Stimulated activated CD8-positive, alpha-beta memory T cell treated with anti-CD3 and anti-CD28 coated beads, Interleukin-15, amount 100 ng/mL, for 1 hour (primary cell): ENCODE data around the gene NARS2.
"Not testable (repeated sequence)": the region's sequence is repeated elsewhere in the genome, so short reads cannot be mapped to it uniquely, and the experiment has no call there.

ENCODE experiments used
- DNase-seq: peaks from one replicate; pipeline ENCODE4 v3.0.0-alpha.2; 2020; ENCODE audit warnings: low read depth

NARS2 gene

DNA sequence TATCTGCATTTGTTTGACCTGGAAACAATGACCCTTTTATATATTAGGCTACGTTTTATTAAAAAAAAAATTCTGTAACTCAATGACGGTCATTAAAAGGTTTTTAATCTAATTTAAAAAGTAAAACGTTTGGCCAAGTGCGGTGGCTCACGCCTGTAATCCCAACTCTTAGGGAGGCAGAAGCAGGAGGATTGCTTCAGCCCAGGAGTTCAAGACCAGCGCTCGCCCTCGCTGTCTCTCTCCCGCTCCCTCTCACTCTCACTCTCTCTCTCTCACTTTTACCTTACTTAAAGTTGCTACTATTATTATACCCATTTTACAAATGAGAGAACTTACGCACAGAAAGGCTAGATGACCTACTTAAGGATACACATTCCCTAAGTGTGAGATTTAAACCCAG, 814 bp upstream of the NARS2 start:
- no peak for DNase-seq

DNA sequence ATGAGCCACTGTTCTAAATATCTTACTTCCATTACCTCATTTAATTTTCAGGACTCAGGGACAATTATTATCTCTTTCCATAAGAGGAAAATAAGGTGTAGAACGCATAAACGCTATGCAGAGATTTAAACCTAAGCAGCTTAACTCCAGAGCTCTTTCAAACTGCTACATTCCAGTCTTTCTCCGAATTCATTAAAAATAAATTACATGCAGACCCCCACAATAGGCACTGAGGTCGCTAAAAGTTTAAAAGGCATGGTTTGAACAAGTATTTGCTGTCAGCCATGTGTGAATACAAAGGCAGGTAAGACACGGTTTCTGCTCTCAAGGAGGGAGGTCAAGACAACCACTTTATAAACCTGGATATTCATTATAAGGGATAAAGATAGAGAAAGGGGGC, 983 bp downstream of the NARS2 start:
- DNase-seq: no peak

DNA sequence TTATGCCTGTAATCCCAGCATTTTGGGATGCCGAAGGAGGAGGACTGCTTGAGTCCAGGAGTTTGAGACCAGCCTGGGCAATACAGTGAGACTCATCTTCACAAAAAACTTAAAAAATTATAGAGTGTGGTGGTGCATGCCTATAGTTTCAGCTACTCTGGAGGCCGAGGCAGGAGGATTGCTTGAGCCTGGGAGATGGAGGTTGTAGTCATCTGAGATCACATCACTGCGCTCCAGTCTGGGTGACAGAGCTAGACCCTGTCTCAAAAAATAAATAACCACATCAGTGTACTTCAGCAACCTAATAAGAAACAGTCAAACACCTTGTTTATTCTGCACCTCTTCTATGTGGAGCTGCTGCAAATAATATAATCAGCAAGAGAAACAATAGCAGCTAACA, 1.4 kb downstream of the NARS2 start:
- no peak for DNase-seq

DNA sequence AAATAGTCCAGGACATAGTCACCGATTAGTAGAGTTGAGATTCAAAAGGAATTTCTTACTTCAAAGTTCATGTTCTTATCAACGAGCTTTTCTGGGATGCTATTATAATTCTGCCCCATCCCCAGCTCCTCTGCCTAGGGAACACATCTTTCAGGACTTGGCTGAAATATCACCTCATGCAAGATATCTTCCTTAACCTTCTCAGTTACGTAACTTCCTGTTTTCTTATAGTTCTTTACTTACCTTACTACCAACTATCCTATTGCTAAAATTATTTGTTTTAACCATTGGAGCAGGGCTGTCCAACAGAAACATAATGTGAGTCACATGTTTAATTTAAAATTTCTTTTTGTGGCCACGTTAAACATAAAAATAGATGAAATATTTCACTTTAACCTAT, 2.3 kb downstream of the NARS2 start:
- DNase-seq: no peak

DNA sequence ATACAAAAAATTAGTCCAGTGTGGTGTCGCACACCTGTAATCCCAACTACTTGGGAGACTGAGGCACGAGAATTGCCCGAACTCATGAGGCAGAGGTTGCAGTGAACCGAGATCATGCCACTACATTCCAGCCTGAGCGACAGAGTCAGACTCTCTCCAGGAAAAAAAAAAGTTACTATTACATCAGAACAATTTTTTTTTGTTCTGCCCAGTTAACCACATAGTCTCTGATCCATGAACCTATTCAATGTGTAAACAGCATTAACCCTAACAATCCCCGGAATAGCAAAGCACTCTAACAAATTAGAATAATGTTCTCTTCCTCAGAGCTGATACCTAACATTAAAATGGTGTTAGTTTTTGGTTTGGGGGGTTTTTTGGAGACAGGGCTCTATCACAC, 4.6 kb downstream of the NARS2 start:
- DNase-seq: no peak

DNA sequence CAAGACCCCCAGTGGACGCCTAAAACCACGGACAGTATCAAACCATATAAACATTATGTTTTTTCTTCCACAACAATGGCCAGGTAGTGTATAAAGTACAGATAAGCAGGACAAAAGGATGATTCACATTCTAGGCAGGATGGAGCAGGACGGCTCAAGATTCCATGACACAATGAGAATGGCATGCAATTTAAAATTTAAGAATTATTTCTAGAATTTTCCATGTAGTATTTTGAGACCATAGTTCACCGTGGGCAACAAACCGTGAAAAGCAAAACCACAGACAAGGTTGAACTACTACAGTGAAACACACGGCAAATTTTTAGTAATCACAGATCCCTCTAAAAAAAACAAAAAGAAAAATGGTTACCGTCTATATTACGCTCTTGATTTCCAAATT, 7.5 kb downstream of the NARS2 start:
- no peak for DNase-seq

DNA sequence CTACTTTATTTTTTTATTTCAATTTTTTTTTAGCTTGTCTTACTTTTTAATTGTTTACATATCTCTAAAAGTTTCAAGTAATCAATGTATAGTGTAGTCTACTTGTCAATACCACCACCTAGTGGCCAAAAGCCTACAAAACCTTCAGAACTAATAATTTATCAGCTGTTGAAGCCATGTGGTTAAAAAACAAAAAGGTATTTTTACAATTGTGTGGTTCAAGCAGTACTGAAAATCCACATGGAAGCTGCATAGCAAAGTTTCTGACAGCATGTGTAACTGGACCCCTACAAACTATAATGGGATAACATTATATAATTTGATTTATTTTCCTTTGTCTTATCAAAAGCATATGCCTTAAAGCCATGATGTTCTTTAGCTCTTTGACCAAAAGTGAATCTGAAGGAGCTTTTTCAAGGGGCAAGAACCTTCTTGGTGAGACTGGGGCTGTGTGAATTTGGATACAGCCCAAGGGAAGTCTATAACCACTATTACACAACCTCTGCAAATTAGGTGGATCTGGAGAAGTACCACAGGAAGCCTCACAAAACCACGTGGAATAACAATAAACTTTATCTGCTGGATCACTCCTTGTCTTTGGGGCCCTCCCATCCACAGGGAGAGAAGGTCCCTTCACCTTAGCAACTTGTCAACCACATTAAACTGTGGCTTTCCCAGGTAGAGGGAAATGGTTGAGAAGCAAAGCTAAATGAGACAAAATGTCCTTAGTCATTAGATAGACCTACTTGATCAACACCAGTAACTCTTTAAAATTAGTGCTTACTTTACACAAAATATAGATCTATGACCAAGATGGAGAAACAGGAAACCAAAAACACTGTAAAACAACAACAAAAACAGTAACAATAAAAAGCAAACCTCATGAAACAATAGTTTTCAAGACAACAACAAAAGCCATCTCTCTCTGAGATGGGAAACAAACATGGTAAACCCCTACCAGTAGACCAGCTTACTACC, 9.9 kb downstream of the NARS2 start:
- DNase-seq: no peak

DNA sequence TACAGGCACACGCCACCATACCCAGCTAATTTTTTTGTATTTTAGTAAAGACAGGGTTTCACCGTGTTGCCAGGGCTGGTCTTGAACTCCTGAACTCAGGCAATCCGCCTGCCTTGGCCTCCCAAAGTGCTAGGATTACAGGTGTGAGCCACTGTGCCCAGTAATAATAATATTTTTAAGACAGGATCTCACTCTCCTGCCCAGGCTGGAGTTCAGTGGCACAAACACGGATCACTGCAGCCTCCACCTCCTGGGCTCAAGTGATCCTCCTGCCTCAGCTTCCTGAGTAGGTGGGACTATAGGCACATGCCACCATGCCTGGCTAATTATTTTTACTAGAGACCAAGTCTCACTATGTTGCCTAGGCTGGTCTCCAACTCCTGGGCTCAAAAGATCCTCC, 10.6 kb downstream of the NARS2 start:
- DNase-seq: not testable (repeated sequence)

DNA sequence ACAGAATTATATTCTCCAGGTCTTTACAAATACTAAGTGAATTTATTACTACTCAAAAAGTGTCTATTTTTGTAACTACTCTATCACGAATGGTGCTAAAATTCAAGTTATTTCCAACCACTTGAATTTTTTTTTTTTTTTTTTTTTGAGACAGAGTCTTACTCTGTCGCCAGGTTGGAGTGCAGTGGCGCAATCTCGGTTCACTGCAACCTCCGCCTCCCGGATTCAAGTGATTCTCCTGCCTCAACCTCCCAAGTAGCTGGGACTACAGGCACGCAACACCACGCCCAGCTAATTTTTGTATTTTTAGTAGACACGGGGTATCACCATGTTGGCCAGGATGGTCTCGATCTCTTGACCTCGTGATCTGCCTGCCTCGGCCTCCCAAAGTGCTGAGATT, 11.6 kb downstream of the NARS2 start:
- DNase-seq: not testable (repeated sequence)

DNA sequence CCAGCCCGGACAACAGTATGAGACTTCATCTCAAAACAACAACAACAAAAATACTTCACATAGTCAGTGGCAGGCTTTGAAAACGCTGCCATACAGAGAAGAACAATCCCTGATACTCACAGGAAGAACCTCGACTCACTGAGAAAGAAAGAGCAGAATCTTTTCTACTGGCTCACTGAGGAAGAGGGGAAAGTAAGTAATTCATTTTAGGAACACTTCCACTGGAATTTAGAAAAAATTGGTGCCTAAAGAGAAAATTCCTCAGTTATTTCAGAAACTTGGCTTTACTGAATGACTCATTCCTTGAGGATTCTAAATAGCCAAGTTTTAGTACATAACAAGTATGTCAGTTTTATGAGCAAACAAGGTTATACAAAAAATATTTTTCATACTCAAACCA, 12.3 kb downstream of the NARS2 start:
- no peak for DNase-seq

DNA sequence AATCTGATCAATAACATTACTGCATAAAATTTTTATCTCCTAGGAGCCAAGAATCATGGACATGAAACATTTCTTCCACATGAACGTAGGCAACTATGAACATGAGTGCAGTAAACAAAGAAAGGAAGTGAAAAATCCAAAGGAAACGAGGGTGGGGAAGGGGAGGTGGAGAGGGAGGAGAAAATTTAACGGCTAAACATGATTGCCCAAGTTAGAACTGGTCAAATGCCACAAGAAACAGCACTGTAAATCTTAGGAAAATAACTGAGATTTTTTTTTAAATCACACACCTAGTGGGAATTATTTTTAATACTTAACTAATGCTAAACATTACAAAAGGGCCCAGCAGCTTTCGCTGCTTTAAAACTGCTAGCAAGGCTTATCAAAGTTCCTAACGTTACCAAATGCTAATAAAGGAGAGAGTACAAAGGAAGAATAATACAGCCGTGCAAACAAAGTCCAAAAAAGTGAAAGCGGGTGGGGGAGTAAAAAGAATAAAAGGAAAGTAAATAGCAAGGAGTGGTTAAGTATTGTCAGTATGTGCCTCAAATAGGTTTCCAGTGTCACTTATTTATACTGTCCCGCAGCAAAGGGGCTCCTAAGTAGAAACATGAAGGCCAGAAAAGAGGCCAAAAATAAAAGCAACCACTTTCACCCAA, 13.7 kb downstream of the NARS2 start:
- DNase-seq: no peak

DNA sequence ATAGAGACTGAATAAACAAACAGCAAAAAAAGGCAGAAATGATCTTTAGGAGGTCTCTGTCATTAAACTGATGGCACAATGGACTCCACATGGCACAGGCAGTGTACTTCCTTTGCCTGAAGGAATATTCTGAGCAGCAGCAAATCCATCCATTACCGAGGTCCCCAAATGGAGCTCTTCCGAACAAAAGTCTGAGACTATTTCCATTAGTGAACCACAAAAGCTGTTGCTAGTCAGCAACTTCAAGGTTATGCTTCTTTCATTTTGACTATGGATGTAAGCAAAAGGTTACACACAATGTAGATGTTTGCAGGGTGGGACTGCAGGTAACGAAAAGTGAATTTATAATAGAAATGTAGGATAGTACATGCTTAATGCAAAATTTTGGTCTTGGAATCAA, 14.5 kb downstream of the NARS2 start:
- no peak for DNase-seq

DNA sequence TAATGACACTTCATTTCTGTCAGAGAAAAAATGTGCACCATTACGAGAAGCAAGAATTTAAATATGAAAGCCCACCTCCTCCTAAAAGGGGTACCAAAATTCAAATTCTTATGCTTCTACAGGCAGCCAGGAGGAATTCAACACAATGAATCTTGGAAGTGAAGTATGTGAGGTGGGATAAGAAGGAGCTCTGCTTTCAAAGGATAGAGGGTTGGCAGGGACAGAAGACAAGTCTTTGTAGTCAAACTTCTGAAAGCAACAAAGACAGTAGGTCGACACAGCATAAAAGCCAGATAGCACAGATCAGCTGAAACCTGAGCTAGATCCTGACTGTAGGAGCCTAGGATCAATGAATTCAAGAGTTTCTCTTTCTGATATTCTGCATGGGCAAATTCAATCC, 17.4 kb downstream of the NARS2 start:
- no peak for DNase-seq

DNA sequence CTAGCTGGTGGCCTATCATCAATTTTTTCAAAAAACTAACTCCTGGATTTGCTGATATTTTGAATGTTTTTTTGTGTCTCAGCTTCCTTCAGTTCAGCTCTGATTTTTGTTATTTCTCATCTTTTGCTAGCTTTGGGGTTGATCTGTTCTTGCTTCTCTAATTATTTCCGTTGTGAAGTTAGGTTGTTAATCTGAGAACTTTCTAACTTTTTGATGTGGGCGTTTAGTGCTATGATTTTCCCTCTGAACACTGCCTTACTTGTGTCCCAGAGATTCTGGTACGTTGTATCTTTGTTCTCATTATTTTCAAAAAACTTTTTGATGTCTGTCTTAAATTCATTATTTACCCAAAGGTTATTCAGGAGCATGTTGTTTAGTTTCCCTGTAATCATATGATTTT, 19.1 kb downstream of the NARS2 start:
- no peak for DNase-seq

DNA sequence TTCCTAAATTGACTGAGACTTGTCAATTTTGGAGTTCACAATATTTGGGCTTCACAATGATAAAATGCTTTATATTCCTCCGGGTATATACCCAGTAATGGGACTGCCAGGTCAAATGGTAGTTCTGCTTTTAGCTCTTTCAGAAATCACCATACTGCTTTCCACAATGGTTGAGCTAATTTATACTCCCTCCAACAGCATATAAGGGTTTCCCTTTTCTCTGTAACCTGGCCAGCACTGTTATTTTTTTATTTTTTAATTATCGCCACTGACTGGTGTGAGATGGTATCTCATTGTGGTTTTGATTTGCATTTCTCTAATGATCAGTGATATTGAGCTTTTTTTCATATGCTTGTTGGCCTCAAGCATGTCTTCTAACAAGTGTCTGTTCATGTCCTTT, 21.8 kb downstream of the NARS2 start:
- DNase-seq: no peak

DNA sequence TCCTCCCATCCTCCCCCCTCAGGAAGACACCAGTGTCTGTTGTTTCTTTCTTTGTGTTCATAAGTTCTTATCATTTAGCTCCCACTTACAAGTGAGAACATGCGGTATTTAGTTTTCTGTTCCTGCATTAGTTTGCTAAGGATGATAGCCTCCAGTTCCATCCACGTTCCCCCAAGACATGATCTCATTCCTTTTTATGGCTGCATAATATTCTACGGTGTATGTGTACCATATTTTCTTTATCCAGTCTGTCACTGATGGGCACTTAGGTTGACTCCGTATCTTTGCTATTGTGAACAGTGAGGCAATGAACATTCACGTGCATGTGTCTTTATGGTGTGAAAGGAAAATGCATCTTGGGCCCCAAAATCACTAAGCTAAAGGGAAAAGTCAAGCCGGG, 22.5 kb downstream of the NARS2 start:
- DNase-seq: not testable (repeated sequence)

DNA sequence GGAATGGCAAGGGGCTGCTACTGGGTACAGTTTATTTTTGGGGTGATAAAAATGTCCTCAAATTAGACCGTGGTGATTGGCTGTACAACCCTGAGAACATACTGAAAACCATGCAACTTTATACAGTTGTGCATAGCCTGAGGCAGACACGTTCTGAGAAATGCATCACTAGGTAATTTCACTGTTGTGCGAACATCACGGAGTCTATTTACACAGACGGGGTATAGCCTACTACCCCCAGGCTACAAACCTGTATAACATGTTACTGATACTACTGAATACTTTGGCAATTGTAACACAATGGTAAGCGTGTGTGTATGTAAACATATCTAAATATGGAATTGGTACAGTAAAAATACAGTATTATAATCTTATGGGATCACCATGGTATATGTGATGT, 23.6 kb downstream of the NARS2 start:
- no peak for DNase-seq

DNA sequence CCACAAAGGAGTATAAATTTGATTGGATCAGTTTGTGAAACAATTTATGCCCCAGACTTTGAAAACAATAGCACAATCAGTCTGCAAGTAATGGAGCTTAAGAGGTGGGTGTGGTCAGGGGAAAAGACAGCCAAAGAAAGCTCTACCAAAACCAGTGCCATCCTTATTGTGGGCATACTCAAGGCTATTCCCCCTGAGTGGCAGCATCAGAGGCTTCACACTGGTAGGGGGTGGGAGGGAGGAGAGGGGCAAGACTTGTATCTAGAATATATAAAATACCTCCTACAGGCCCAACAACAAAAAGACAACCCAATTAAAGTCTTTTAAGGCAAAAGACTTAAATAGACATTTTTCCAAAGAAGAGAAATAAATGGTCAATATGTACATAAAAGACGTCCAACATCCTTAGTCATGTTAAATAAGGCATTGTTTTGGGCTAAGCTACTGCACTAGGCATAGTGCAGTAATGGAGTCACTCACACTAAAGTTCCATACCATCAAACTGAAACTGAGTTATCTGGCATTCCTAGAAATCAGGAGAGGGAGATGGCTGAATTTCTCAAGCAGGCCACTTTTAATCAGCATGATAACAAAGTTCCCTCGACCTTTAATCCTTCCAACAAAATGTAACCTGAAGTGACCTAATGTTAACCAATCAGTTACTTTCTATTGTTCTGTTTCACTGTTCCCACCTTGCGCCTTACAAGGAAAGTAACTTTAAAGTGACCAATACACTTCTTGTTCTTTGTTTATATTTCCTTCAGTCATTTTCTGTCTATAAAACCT, 24.8 kb downstream of the NARS2 start:
- no peak for DNase-seq

DNA sequence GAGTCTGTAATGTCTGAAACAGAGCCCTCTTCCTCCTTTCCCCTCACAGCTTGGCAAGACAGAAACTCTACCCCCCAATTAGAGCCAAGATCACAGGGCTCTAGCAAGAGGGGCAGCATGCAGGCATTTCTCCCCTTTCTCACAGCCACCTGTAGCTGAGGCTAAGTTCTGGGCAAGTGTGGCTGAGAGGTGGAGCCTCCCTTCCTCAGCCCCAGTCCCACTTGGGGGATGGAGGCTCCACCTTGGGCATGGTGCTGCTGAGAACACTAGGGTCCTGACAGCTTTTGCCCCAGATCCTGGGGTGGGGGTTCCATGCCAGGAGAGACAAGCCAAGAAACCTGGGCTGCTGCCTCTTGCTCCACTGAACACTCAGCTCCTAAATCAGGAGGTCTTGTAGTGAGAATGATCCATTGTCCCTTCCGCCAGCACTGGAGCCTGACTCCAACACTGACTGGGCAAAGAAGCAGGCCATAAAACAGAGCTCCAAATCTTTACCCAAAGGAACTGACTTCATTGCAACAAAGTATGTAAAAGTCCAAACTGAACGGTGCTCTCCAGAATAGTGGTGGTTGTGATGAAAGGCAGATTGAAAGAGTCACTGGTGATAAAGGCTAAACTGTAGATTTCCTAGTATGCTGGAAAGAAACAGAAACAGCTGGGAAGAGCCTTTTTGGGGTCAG, 25.6 kb downstream of the NARS2 start:
- DNase-seq: no peak

DNA sequence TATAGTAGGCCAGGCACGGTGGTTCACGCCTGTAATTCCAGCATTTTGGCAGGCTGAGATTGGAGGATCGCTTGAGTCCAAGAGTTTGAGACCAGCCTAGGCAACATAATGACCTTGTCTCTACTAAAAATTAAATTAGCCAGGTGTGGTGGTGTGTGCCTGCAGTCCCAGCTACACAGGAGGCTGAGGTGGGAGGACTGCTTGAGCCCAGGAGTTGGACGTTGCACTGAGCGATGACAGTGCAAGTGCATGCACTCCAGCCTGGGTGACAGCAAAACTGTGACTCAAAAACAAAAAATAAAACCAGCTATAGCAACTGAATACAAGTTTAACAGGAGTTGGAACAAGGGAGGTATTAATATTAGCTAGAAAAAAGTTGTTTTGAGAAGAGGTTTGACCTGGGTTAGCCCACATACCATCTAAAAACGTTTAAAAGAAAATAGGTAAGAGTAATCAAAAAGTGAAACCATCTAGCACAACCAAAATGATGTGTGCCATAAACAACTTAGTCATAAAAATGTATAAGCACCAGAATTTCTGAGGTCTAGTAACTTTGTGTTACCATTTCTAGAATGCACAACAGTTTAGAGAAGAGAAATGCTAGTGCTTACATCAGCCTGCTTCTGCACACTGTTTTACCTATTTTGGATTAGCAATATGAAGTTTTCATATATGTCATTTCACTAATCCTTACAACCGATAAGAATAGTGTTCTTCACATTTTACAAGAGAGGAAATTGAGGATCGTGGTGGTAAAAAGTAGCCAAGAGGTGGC, 26.5 kb downstream of the NARS2 start:
- DNase-seq: no peak

DNA sequence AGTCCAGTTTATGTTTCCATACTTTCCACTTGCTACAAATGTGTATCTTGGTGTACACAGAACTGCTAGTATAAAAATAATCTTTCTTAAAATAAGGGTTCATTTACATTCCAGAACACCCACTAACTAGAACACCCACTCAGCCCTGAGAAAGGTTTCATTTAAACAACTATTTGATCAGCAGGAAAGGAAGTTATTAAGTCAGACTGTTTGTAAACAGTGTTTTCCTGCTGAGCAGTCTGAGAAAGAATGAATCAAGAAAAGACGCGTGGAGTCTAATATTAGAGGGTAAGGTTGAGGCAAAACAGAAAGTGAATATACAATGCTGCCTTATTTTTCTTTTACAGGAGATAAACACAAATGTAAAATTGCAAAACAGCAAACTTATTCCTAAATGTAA, 32.7 kb downstream of the NARS2 start:
- no peak for DNase-seq
